ENCODE data around the gene ANKRD2. TPM values are rescaled to one million over a fixed set of nuclear protein-coding genes. Genes with fewer than 3 reads are reported as not detected.
A peak's percentile ranks its signal among the peaks of the same experiment; 100 is the strongest.
"Not testable (repeated sequence)": the region's sequence is repeated elsewhere in the genome, so short reads cannot be mapped to it uniquely, and the experiment has no call there.

The ANKRD2 gene
- total and polyA plus RNA-seq, 8 donors = 0.25 to 9.9 (median 0.68) TPM; not detected in 5

DNA sequence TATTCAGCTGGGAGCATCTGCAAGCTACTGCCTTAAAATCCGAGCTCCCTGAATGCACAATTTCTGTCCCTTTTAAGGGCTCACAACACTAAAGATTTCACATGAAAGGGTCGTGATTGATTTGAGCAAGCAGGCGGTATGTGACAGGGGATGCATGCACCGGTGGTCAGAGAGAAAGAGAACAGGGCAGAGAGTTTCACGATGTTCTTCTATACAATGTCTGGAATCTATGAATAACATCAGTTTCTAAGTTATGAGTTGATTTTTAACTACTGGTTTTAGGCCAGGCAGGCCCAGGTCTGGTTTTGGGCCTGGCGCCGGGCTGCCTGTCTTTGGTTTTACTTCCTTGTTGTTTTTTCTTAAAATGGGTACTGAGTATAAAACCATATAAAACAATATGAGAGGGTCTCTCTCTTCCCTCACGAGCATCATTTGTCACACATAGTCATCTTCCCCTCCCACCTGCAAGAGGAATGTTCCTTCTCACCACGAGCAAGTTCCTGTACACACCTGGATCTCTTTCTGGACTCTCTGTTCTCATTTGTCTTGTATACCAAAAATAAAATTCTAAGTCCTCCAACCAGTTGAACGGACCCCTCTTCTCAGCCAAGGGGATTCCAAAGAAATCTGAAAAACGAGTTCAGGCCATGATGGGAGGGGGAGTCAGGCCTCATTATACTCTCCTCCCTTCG is 11.0 kb upstream of the ANKRD2 start:
- 91 to 95% (median 92%) methylated on average over 12 of the region's 12 CpGs for WGBS, 5 donors
- H3K9me3 ChIP-seq; H3K36me3 ChIP-seq; H3K27me3 ChIP-seq; H3K4me1 ChIP-seq; H3K4me3 ChIP-seq; DNase-seq; intact Hi-C loops (cut with DNase I; ENCODE audit: low total_unique reads): not testable (repeated sequence)
- peak overlapping the region in 1 of 5 donors; percentile 16 for H3K27ac ChIP-seq

DNA sequence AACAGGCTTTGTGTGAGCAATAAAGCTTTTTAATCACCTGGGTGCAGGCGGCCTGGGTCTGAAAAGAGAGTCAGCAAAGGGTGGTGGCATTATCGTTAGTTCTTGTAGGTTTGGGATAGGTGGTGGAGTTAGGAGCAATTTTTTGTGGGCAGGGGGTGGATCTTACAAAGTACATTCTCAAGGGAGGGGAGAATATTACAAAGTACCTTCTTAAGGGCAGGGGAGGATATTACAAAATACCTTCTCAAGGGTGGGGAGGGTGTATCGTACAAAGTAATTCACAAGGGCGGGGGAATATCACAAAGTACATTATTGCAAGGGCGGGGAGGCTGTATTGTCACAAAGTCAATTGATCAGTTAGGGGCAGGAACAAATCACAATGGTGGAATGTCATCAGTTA is 10.2 kb upstream of the ANKRD2 start:
- intact Hi-C loops (cut with DNase I; ENCODE audit: low total_unique reads); H3K27me3 ChIP-seq; H3K4me1 ChIP-seq; H3K9me3 ChIP-seq; H3K27ac ChIP-seq; H3K4me3 ChIP-seq; DNase-seq; H3K36me3 ChIP-seq: not testable (repeated sequence)
- WGBS, 5 donors = 93 to 97% (median 95%) methylated on average over 5 of the region's 5 CpGs

DNA sequence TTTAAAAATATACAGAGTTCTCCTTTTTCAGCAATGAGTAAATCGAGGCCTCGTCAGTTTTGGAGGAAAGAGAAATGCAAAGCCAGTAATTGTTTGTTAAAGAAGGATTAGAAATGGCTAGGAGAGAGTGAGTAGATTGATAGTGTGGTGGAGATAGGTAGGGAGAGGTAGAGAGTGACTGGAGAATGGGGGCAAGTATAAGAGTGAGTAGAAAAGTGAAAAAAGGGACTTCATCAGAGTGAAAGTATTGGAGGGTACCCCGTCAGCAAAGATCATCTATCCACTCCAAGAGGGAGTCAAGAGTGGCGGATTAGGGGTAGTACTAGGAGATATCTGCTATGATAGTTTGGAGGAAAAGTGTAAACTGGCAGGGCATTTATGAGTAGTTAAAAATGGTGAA is 9.2 kb upstream of the ANKRD2 start:
- TF ChIP-seq EP300 (IDR thresholded peaks at IDR 0.05) (no peak), POLR2A (IDR thresholded peaks at IDR 0.05) (no peak)
- TF ChIP-seq, protein P1, sequence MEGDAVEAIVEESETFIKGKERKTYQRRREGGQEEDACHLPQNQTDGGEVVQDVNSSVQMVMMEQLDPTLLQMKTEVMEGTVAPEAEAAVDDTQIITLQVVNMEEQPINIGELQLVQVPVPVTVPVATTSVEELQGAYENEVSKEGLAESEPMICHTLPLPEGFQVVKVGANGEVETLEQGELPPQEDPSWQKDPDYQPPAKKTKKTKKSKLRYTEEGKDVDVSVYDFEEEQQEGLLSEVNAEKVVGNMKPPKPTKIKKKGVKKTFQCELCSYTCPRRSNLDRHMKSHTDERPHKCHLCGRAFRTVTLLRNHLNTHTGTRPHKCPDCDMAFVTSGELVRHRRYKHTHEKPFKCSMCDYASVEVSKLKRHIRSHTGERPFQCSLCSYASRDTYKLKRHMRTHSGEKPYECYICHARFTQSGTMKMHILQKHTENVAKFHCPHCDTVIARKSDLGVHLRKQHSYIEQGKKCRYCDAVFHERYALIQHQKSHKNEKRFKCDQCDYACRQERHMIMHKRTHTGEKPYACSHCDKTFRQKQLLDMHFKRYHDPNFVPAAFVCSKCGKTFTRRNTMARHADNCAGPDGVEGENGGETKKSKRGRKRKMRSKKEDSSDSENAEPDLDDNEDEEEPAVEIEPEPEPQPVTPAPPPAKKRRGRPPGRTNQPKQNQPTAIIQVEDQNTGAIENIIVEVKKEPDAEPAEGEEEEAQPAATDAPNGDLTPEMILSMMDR (IDR thresholded peaks at IDR 0.05) = no peak
- intact Hi-C loops (cut with DNase I; ENCODE audit: low total_unique reads) = no loop called here
- Histone ChIP-seq H3K27me3 (no peaks in the 10 kb centered on the region), H3K9me3 (no peaks in the 10 kb centered on the region), H3K36me3 (peaks cover 0 to 7% (median 5%) of the 10 kb centered on the region in 4 donors), H3K27ac (no peak overlapping the region), H3K4me3 (no peak overlapping the region), H3K4me1 (no peaks in the 10 kb centered on the region)
- 92 to 97% (median 95%) methylated on average over 4 of the region's 4 CpGs for WGBS, 5 donors
- DNase-seq = no peak

DNA sequence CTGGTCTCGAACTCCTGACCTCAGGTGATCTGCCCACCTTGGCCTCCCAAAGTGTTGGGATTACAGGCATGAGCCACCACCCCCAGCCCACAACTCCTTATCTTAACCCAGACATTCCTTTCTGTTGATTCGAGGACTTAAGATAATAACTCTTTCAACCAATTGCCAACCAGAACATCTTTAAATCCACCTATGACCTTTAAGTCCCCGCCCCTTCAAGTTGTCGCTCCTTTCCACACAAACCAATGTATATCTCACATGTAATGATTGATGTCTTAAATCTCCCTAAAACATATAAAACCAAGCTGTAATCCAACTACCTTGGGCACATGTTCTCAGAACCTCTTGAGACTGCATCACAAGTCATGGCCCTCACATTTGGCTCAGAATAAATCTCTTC is 7.8 kb upstream of the ANKRD2 start:
- 81 to 86% (median 85%) methylated on average over 4 of the region's 4 CpGs for WGBS, 5 donors
- H3K4me3 ChIP-seq = no peak overlapping the region
- intact Hi-C loops (cut with DNase I; ENCODE audit: low total_unique reads) = no loop called here
- no peak overlapping the region for H3K27ac ChIP-seq
- peaks cover 0 to 21% (median 20%) of the 10 kb centered on the region in 4 donors for H3K36me3 ChIP-seq
- H3K4me1 ChIP-seq = no peaks in the 10 kb centered on the region
- no peaks in the 10 kb centered on the region for H3K9me3 ChIP-seq
- TF ChIP-seq POLR2AphosphoS5 (IDR thresholded peaks at IDR 0.05) (no peak), POLR2A (IDR thresholded peaks at IDR 0.05) (no peak), EP300 (IDR thresholded peaks at IDR 0.05) (no peak)
- TF ChIP-seq, protein P1 (IDR thresholded peaks at IDR 0.05) = no peak
- DNase-seq = no peak
- no peaks in the 10 kb centered on the region for H3K27me3 ChIP-seq

DNA sequence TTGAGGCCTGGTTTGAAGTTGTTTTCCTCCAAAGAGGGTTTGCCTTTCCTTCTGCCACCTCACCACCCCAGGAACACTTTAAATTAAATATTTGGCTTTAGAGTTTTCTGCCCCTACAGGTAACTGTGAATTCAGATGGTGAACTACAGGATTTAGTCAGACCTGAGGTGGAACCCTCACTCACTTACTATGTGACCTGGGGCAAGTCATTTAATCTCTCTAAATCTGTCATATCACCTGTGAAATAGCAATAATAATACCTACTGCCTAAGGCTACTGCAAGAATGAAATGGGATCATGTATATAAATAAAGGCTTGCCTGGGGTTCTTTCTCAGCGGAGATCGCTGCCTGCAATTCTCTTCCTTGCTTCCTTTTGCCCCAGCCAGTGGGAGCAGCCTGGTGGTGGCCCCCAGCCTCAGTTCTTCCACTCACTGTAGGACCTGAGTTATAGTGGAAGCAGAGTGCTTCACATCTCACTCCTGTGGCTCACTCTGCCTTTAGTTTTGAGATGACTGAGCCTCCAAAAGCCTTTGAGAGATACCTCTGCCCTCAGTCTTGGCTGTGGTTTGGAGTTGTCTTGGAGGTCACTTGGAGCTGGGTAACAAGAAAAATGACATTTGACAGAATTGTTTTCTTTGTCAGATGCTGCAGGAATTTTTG is 6.1 kb upstream of the ANKRD2 start:
- Histone ChIP-seq H3K36me3 (peaks cover 8 to 38% (median 34%) of the 10 kb centered on the region in 4 donors), H3K4me3 (no peak overlapping the region), H3K27me3 (no peaks in the 10 kb centered on the region), H3K4me1 (peaks cover 0 to 11% (median 5%) of the 10 kb centered on the region in 4 donors), H3K27ac (no peak overlapping the region), H3K9me3 (no peaks in the 10 kb centered on the region)
- no peak for DNase-seq
- TF ChIP-seq POLR2AphosphoS5 (IDR thresholded peaks at IDR 0.05) (no peak), EP300 (IDR thresholded peaks at IDR 0.05) (no peak), POLR2A (IDR thresholded peaks at IDR 0.05) (no peak)
- TF ChIP-seq, protein P1 (IDR thresholded peaks at IDR 0.05) = no peak
- WGBS, 5 donors = 46 to 72% (median 65%) methylated on average over 2 of the region's 2 CpGs
- intact Hi-C loops (cut with DNase I; ENCODE audit: low total_unique reads) = no loop called here
